GM19099 (cell line): ENCODE results near the gene HAUS6.

Source experiments
- POLR2A ChIP-seq: IDR thresholded peaks from 3 replicates; pipeline ENCODE4 v1.6.1; 2011; ENCODE audit warnings: low read depth; ENCODE audit not compliant: insufficient read length; ENCODE audit errors: extremely low read depth

HAUS6 gene

GRCh38 chr9:19027825-19028224, 74.9 kb downstream of the HAUS6 start:
- no peak for TF ChIP-seq POLR2A

- no peak for TF ChIP-seq POLR2A
Measured at GRCh38 chr9:19026375-19026774, 76.3 kb downstream of the HAUS6 start.

- no peak for TF ChIP-seq POLR2A
Measured at GRCh38 chr9:19023078-19023477, 79.6 kb downstream of the HAUS6 start.

GRCh38 chr9:19022206-19022605, 80.5 kb downstream of the HAUS6 start:
- no peak for TF ChIP-seq POLR2A

GRCh38 chr9:19020886-19021455, 81.7 kb downstream of the HAUS6 start:
- TF ChIP-seq POLR2A = no peak

- no peak for TF ChIP-seq POLR2A
Measured at GRCh38 chr9:19018201-19018600, 84.5 kb downstream of the HAUS6 start.

- no peak for TF ChIP-seq POLR2A
Measured at GRCh38 chr9:19009391-19009965, 93.2 kb downstream of the HAUS6 start.
